Umbilical cord (tissue), 2 donors: ENCODE measurements around the gene BCL2L13. TPM values are rescaled to one million over a fixed set of nuclear protein-coding genes. Genes with fewer than 3 reads are reported as not detected.

Experiments used
- DNase-seq: peaks from one replicate; pipeline ENCODE4 v3.0.0-alpha.2; 2015; ENCODE audit warnings: low spot score
- total RNA-seq: library from RNA; depleted of rRNA; stranded (reverse); fragments of >200 nt; gene quantifications from one replicate; pipeline ENCODE4 v1.2.3, GENCODE V29; 2014; ENCODE audit warnings: low replicate concordance; ENCODE audit not compliant: insufficient read depth

The BCL2L13 gene
- total RNA-seq, 1 donor from 2014 or later: 71.7 TPM

GRCh38 chr22:17726006-17726927 lies 87.7 kb downstream of the BCL2L13 start:
- peak; percentile 19 for DNase-seq

- no peak for DNase-seq
Measured at GRCh38 chr22:17726928-17727897, 88.7 kb downstream of the BCL2L13 start.

- DNase-seq: no peak
Measured at GRCh38 chr22:17728786-17729185, 90.2 kb downstream of the BCL2L13 start.

- no peak for DNase-seq
Measured at GRCh38 chr22:17729561-17729960, 91.0 kb downstream of the BCL2L13 start.

- DNase-seq: no peak
Measured at GRCh38 chr22:17732251-17732854, 93.8 kb downstream of the BCL2L13 start.

- no peak for DNase-seq
Measured at GRCh38 chr22:17733466-17733865, 94.9 kb downstream of the BCL2L13 start.

GRCh38 chr22:17734187-17734586 lies 95.6 kb downstream of the BCL2L13 start:
- DNase-seq: no peak

GRCh38 chr22:17738386-17739128 lies 100.0 kb downstream of the BCL2L13 start:
- no peak for DNase-seq

- DNase-seq: no peak
Measured at GRCh38 chr22:17739196-17739975, 100.8 kb downstream of the BCL2L13 start.

GRCh38 chr22:17741866-17742526 lies 103.4 kb downstream of the BCL2L13 start:
- DNase-seq: no peak

GRCh38 chr22:17742527-17742902 lies 104.0 kb downstream of the BCL2L13 start:
- peak; percentile 55 for DNase-seq

GRCh38 chr22:17743661-17744411 lies 105.3 kb downstream of the BCL2L13 start:
- no peak for DNase-seq

- DNase-seq: no peak
Measured at GRCh38 chr22:17744430-17744829, 105.9 kb downstream of the BCL2L13 start.

GRCh38 chr22:17746916-17747315 lies 108.4 kb downstream of the BCL2L13 start:
- no peak for DNase-seq

GRCh38 chr22:17748555-17749353 lies 110.2 kb downstream of the BCL2L13 start:
- DNase-seq: no peak

GRCh38 chr22:17749605-17750395 lies 111.2 kb downstream of the BCL2L13 start:
- no peak for DNase-seq

GRCh38 chr22:17751596-17751995 lies 113.0 kb downstream of the BCL2L13 start:
- no peak for DNase-seq
